ENCODE measurements around the gene JUP.

Gene JUP

DNA sequence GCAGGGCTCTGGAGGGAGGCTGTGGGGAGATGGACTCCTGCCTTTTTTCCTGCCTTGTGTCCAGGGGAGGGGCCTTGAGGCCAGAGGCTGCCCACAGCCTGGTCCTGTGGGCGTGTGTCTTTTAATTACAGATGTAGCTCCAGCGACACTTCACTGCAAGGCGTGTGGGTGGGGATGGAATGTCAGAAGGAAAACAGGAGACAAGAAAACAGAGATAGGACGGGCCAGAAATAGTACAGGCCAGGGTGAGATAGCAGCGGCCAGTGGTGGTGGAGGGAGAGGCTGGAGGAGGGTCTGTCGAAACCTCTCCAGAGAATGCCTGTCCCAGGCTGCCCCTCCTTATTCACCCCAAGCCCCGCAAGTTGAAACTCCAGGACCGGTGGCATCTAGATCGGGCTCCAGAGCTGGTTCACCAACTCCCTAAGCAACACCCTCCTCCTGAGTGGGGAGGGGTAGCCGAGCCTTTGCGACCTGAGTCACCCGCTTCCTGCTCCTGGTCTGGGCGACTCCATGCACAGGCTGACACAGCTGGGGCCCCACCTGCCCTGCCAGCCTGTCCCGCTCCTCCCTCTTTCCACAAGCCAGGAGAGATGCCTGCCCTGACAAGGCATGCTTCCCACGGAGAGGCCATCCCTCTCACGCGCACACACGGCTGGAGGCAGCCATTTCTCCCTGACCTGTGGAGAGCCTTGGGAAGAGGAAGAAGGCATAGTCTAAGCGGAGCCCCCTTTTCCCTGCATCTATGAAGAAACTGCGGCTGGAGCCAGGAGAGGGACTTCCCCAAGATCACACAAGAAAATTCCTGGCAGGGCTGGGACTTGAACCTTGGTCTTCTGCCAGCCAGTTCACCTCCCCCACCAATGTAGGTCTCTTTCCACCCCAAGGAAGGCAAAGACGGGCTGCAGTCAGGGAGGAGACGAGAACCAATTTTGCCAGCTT, 6.6 kb upstream of the JUP start:
- H3K9ac ChIP-seq (ENCODE audit: low read length in 2 of 2) = no peak overlapping the region
- no peaks in the 10 kb centered on the region for H3K36me3 ChIP-seq (ENCODE audit: control insufficient read depth in 2 of 2, insufficient read depth in 2 of 2, low read length in 2 of 2)
- no peak overlapping the region for H3K27ac ChIP-seq (ENCODE audit: low read length)
- H3K9me3 ChIP-seq (ENCODE audit: control insufficient read depth in 2 of 2, low read length in 2 of 2) = no peaks in the 10 kb centered on the region
- no peak overlapping the region for H3K4me3 ChIP-seq (ENCODE audit: low read length in 2 of 2)
- peaks cover 7% of the 10 kb centered on the region for H3K4me1 ChIP-seq (ENCODE audit: control insufficient read depth, insufficient read depth, low read length)
- H3K27me3 ChIP-seq (ENCODE audit: control insufficient read depth in 1 of 2, insufficient read depth in 2 of 2, low read length in 2 of 2) = no peaks in the 10 kb centered on the region

GRCh38 chr17:41787021-41787418, 509 bp upstream of the JUP start:
- H3K4me3 ChIP-seq (ENCODE audit: low read length in 2 of 2) = peak overlapping the region in 1 of 2 donors; percentile 71
- no peak overlapping the region for H3K9ac ChIP-seq (ENCODE audit: low read length in 2 of 2)
- H3K36me3 ChIP-seq (ENCODE audit: control insufficient read depth in 2 of 2, insufficient read depth in 2 of 2, low read length in 2 of 2) = no peaks in the 10 kb centered on the region
- H3K27ac ChIP-seq (ENCODE audit: low read length) = no peak overlapping the region
- H3K27me3 ChIP-seq (ENCODE audit: control insufficient read depth in 1 of 2, insufficient read depth in 2 of 2, low read length in 2 of 2) = peaks cover 25 to 29% of the 10 kb centered on the region in 2 donors
- peaks cover 27% of the 10 kb centered on the region for H3K4me1 ChIP-seq (ENCODE audit: control insufficient read depth, insufficient read depth, low read length)
- H3K9me3 ChIP-seq (ENCODE audit: control insufficient read depth in 2 of 2, low read length in 2 of 2) = no peaks in the 10 kb centered on the region

- peaks cover 28% of the 10 kb centered on the region for H3K4me1 ChIP-seq (ENCODE audit: control insufficient read depth, insufficient read depth, low read length)
- H3K27ac ChIP-seq (ENCODE audit: low read length) = no peak overlapping the region
These were observed 668 bp downstream of the JUP start for GRCh38 chr17:41785859-41786226.

GRCh38 chr17:41785091-41785858, 1.2 kb downstream of the JUP start:
- peak overlapping the region; percentile 43 to 71 for H3K4me3 ChIP-seq (ENCODE audit: low read length in 2 of 2)
- H3K27ac ChIP-seq (ENCODE audit: low read length) = no peak overlapping the region
- H3K27me3 ChIP-seq (ENCODE audit: control insufficient read depth in 1 of 2, insufficient read depth in 2 of 2, low read length in 2 of 2) = peaks cover 27 to 31% of the 10 kb centered on the region in 2 donors
- no peaks in the 10 kb centered on the region for H3K36me3 ChIP-seq (ENCODE audit: control insufficient read depth in 2 of 2, insufficient read depth in 2 of 2, low read length in 2 of 2)
- no peaks in the 10 kb centered on the region for H3K9me3 ChIP-seq (ENCODE audit: control insufficient read depth in 2 of 2, low read length in 2 of 2)
- peaks cover 28% of the 10 kb centered on the region for H3K4me1 ChIP-seq (ENCODE audit: control insufficient read depth, insufficient read depth, low read length)
- no peak overlapping the region for H3K9ac ChIP-seq (ENCODE audit: low read length in 2 of 2)

More at GRCh38 chr17:41785859-41786226, 668 bp downstream of the JUP start:
- Histone ChIP-seq H3K9ac (ENCODE audit: low read length in 2 of 2) (no peak overlapping the region), H3K27me3 (ENCODE audit: control insufficient read depth in 1 of 2, insufficient read depth in 2 of 2, low read length in 2 of 2) (peaks cover 27 to 31% of the 10 kb centered on the region in 2 donors), H3K36me3 (ENCODE audit: control insufficient read depth in 2 of 2, insufficient read depth in 2 of 2, low read length in 2 of 2) (no peaks in the 10 kb centered on the region), H3K4me3 (ENCODE audit: low read length in 2 of 2) (peak overlapping the region; percentile 43 to 71), H3K9me3 (ENCODE audit: control insufficient read depth in 2 of 2, low read length in 2 of 2) (no peaks in the 10 kb centered on the region)

- no peak overlapping the region for H3K4me3 ChIP-seq (ENCODE audit: low read length in 2 of 2)
- H3K36me3 ChIP-seq (ENCODE audit: control insufficient read depth in 2 of 2, insufficient read depth in 2 of 2, low read length in 2 of 2) = no peaks in the 10 kb centered on the region
- no peak overlapping the region for H3K9ac ChIP-seq (ENCODE audit: low read length in 2 of 2)
- H3K27ac ChIP-seq (ENCODE audit: low read length) = no peak overlapping the region
- H3K4me1 ChIP-seq (ENCODE audit: control insufficient read depth, insufficient read depth, low read length) = peaks cover 27% of the 10 kb centered on the region
- H3K27me3 ChIP-seq (ENCODE audit: control insufficient read depth in 1 of 2, insufficient read depth in 2 of 2, low read length in 2 of 2) = peaks cover 27 to 31% of the 10 kb centered on the region in 2 donors
- H3K9me3 ChIP-seq (ENCODE audit: control insufficient read depth in 2 of 2, low read length in 2 of 2) = no peaks in the 10 kb centered on the region
These were observed 2.2 kb downstream of the JUP start for GRCh38 chr17:41784207-41784744.

DNA sequence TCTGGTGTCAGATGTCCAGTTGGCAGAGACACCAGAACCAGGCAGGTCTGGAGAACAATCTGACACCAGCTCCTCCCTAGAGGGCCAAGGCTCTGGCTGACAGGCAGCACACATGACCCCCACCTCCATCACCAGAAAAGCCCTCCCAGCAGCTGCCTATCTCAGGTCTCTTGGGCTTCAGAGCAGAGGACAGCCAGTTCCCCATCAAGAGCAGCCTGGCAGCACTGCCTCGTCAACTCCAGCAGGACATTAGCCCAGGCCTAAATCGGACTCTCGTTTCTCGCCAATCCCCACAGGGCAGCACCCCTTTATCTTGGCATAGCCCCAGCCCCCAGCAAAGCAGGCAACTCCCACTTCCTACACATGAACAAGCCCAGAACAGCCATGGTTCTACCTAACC, 4.4 kb downstream of the JUP start:
- no peaks in the 10 kb centered on the region for H3K9me3 ChIP-seq (ENCODE audit: control insufficient read depth in 2 of 2, low read length in 2 of 2)
- H3K9ac ChIP-seq (ENCODE audit: low read length in 2 of 2) = no peak overlapping the region
- H3K27me3 ChIP-seq (ENCODE audit: control insufficient read depth in 1 of 2, insufficient read depth in 2 of 2, low read length in 2 of 2) = peaks cover 27 to 31% of the 10 kb centered on the region in 2 donors
- H3K4me1 ChIP-seq (ENCODE audit: control insufficient read depth, insufficient read depth, low read length) = peaks cover 33% of the 10 kb centered on the region
- no peak overlapping the region for H3K27ac ChIP-seq (ENCODE audit: low read length)
- H3K4me3 ChIP-seq (ENCODE audit: low read length in 2 of 2) = no peak overlapping the region
- H3K36me3 ChIP-seq (ENCODE audit: control insufficient read depth in 2 of 2, insufficient read depth in 2 of 2, low read length in 2 of 2) = no peaks in the 10 kb centered on the region

DNA sequence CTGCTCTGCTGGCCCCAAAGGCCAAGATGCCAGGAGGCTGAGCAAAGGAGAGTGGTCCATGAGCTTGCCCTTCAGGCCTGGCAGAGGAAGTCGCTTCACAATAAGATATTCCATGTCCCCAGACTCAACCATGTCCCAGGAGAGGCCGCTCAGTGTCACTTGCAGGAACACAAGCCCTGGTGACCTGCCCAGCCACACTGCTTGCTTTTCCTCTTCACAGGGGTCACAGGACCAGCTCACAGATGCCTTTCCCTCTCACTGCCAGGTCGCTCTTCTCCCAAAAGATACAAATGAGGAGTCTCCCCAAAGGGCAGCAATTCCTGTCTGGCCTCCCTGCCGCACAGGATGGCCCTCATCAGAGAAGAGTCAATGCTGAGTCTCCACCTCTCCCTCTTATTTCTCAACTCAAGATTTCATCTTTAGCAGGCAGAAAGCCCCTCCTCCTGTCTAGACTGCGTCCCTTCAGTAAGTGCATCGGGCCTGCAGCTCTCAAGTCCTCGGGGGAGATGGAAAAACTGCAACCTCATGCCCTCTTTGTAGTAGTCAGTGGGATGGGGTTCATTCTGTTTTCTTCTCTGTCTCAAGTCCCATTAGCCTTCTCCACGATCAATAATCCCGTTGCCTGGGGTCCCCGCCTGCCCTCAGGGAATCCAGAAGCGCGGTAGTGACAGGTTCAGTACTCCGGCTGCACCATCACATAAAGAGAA, 5.0 kb downstream of the JUP start:
- Histone ChIP-seq H3K4me1 (ENCODE audit: control insufficient read depth, insufficient read depth, low read length) (peaks cover 32% of the 10 kb centered on the region), H3K36me3 (ENCODE audit: control insufficient read depth in 2 of 2, insufficient read depth in 2 of 2, low read length in 2 of 2) (no peaks in the 10 kb centered on the region), H3K9me3 (ENCODE audit: control insufficient read depth in 2 of 2, low read length in 2 of 2) (no peaks in the 10 kb centered on the region), H3K27ac (ENCODE audit: low read length) (no peak overlapping the region), H3K9ac (ENCODE audit: low read length in 2 of 2) (no peak overlapping the region), H3K4me3 (ENCODE audit: low read length in 2 of 2) (no peak overlapping the region), H3K27me3 (ENCODE audit: control insufficient read depth in 1 of 2, insufficient read depth in 2 of 2, low read length in 2 of 2) (peaks cover 21 to 26% of the 10 kb centered on the region in 2 donors)

GRCh38 chr17:41779954-41780353, 6.6 kb downstream of the JUP start:
- no peak overlapping the region for H3K4me3 ChIP-seq (ENCODE audit: low read length in 2 of 2)
- H3K9ac ChIP-seq (ENCODE audit: low read length in 2 of 2) = no peak overlapping the region
- H3K27ac ChIP-seq (ENCODE audit: low read length) = no peak overlapping the region
- H3K36me3 ChIP-seq (ENCODE audit: control insufficient read depth in 2 of 2, insufficient read depth in 2 of 2, low read length in 2 of 2) = no peaks in the 10 kb centered on the region
- peaks cover 10 to 12% of the 10 kb centered on the region in 2 donors for H3K27me3 ChIP-seq (ENCODE audit: control insufficient read depth in 1 of 2, insufficient read depth in 2 of 2, low read length in 2 of 2)
- H3K4me1 ChIP-seq (ENCODE audit: control insufficient read depth, insufficient read depth, low read length) = peaks cover 31% of the 10 kb centered on the region
- no peaks in the 10 kb centered on the region for H3K9me3 ChIP-seq (ENCODE audit: control insufficient read depth in 2 of 2, low read length in 2 of 2)

GRCh38 chr17:41777574-41778188, 8.8 kb downstream of the JUP start:
- peak overlapping the region in 1 of 2 donors; percentile 5 for H3K9ac ChIP-seq (ENCODE audit: low read length in 2 of 2)
- peaks cover 3 to 6% of the 10 kb centered on the region in 2 donors for H3K27me3 ChIP-seq (ENCODE audit: control insufficient read depth in 1 of 2, insufficient read depth in 2 of 2, low read length in 2 of 2)
- no peaks in the 10 kb centered on the region for H3K36me3 ChIP-seq (ENCODE audit: control insufficient read depth in 2 of 2, insufficient read depth in 2 of 2, low read length in 2 of 2)
- peaks cover 31% of the 10 kb centered on the region for H3K4me1 ChIP-seq (ENCODE audit: control insufficient read depth, insufficient read depth, low read length)
- no peaks in the 10 kb centered on the region for H3K9me3 ChIP-seq (ENCODE audit: control insufficient read depth in 2 of 2, low read length in 2 of 2)
- peak overlapping the region; percentile 58 for H3K27ac ChIP-seq (ENCODE audit: low read length)
- H3K4me3 ChIP-seq (ENCODE audit: low read length in 2 of 2) = no peak overlapping the region

DNA sequence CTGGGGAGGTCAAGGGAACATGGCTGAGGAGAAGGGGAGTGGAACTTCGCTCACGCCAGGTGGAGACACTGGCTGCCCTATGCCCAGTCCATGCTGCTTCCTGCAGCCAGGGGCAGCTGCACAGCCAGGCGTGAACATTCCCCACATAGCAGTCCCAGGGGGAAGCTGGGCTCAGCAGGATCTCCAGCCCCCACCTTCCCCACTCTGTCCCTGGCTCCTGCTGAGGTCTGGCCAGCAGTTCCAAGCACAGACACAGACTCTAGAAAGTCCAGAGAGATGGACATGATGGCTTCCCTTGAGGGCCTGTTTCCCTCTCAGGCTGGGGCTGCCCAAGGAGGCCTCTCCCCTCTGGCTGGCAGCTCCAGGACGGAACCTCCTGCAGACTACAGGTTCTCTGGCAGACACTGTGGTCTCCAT, 9.3 kb downstream of the JUP start:
- Histone ChIP-seq H3K4me1 (ENCODE audit: control insufficient read depth, insufficient read depth, low read length) (peaks cover 31% of the 10 kb centered on the region), H3K9ac (ENCODE audit: low read length in 2 of 2) (no peak overlapping the region), H3K27me3 (ENCODE audit: control insufficient read depth in 1 of 2, insufficient read depth in 2 of 2, low read length in 2 of 2) (peaks cover 3% of the 10 kb centered on the region in 2 donors), H3K27ac (ENCODE audit: low read length) (peak overlapping the region; percentile 58), H3K4me3 (ENCODE audit: low read length in 2 of 2) (no peak overlapping the region), H3K9me3 (ENCODE audit: control insufficient read depth in 2 of 2, low read length in 2 of 2) (no peaks in the 10 kb centered on the region), H3K36me3 (ENCODE audit: control insufficient read depth in 2 of 2, insufficient read depth in 2 of 2, low read length in 2 of 2) (no peaks in the 10 kb centered on the region)
